ENCODE measurements around the gene LRRK1. TPM values are rescaled to one million over a fixed set of nuclear protein-coding genes. Genes with fewer than 3 reads are reported as not detected.
"Not testable (repeated sequence)": the region's sequence is repeated elsewhere in the genome, so short reads cannot be mapped to it uniquely, and the experiment has no call there.

LRRK1 gene
- total RNA-seq, 1 donor: 5.5 TPM

DNA sequence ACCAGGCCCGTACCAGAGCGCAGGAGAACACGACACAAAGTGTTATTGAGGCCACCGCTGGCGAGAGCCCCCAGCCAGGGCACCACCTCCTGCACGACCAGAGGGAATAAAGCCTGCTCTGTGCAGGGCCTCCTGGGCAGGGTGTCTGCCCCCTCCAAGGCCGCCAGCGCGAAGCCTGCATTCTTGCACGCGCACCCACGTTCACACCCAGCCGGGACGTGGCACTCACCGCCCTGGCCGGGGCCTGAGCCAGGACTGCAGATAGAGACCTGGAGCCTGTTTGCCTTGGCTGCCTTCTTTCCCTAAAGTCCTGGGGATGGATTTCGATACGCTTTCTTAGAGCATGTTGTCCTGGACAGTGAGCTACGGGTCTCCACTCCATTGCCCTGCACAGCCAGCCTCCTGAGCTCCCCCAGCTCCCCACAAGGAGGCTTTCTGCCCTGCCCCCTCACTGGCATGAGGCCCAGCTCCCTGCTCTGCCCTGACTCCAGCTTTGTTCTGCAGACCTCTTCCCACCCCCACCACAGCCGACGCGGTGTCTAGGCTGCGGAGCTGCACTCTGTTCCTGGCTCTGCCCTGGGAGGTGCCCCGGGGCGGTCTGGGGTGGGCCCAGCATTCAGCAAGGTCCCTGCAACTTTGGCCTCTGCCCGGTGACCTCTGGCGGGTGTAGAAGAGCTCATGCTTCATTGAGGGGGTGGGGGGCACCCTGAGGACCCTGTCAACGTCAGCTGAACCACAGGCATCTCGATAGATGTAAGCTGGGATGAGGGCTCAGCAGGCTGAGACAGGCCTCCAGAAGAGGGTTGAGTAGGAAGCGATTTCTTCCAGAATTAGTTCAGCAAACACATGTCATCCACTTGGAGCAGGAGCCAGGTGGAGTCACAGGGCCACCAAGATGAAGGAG lies 145.0 kb downstream of the LRRK1 start:
- no peak overlapping the region for H3K4me3 ChIP-seq (ENCODE audit: low read length)
- H3K27me3 ChIP-seq (ENCODE audit: insufficient read depth, low read length): no peaks in the 10 kb centered on the region
- no peaks in the 10 kb centered on the region for H3K4me1 ChIP-seq (ENCODE audit: insufficient read depth, low read length)
- H3K9me3 ChIP-seq (ENCODE audit: low read depth, low read length): no peaks in the 10 kb centered on the region

DNA sequence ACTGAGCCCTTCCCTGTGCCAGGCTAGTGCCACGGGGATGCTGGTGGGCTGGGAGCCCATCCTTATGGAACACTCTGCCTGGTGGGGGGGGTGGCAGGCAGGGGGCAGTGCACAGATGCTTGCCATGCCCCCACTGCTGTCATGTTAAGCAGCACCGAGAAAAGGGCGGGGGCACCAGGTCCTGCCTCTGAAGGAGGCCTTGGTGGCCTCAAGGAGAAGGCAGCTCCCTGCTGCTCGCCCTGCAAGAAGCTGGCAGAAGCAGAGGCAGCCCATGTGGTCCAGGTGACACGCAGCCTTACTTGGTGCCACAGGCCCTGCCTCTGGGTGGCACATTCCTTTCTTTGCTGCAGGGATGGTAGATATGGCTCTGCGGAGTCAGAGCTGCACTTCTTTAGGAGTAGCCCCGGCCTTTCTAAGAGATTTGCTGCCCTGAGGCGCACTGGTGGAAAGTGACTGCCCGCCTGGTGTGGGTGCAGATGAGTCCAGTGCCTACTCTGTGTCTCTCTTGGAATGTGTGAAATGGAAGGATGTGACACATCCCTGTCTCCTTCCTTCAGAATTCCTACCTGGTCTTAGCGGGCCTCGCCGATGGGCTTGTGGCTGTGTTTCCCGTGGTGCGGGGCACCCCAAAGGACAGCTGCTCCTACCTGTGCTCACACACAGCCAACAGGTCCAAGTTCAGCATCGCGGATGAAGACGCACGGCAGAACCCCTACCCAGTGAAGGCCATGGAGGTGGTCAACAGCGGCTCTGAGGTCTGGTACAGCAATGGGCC lies 145.8 kb downstream of the LRRK1 start:
- Histone ChIP-seq H3K9me3 (ENCODE audit: low read depth, low read length) (no peaks in the 10 kb centered on the region), H3K4me3 (ENCODE audit: low read length) (no peak overlapping the region), H3K27me3 (ENCODE audit: insufficient read depth, low read length) (no peaks in the 10 kb centered on the region), H3K4me1 (ENCODE audit: insufficient read depth, low read length) (no peaks in the 10 kb centered on the region)

DNA sequence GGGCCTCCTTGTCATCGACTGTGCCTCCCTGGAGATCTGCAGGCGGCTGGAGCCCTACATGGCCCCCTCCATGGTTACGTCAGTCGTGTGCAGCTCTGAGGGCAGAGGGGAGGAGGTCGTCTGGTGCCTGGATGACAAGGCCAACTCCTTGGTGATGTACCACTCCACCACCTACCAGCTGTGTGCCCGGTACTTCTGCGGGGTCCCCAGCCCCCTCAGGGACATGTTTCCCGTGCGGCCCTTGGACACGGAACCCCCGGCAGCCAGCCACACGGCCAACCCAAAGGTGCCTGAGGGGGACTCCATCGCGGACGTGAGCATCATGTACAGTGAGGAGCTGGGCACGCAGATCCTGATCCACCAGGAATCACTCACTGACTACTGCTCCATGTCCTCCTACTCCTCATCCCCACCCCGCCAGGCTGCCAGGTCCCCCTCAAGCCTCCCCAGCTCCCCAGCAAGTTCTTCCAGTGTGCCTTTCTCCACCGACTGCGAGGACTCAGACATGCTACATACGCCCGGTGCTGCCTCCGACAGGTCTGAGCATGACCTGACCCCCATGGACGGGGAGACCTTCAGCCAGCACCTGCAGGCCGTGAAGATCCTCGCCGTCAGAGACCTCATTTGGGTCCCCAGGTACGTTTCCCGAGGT lies 146.5 kb downstream of the LRRK1 start:
- no peaks in the 10 kb centered on the region for H3K9me3 ChIP-seq (ENCODE audit: low read depth, low read length)
- H3K4me3 ChIP-seq (ENCODE audit: low read length): no peak overlapping the region
- H3K4me1 ChIP-seq (ENCODE audit: insufficient read depth, low read length): peaks cover 4% of the 10 kb centered on the region
- H3K27me3 ChIP-seq (ENCODE audit: insufficient read depth, low read length): no peaks in the 10 kb centered on the region

DNA sequence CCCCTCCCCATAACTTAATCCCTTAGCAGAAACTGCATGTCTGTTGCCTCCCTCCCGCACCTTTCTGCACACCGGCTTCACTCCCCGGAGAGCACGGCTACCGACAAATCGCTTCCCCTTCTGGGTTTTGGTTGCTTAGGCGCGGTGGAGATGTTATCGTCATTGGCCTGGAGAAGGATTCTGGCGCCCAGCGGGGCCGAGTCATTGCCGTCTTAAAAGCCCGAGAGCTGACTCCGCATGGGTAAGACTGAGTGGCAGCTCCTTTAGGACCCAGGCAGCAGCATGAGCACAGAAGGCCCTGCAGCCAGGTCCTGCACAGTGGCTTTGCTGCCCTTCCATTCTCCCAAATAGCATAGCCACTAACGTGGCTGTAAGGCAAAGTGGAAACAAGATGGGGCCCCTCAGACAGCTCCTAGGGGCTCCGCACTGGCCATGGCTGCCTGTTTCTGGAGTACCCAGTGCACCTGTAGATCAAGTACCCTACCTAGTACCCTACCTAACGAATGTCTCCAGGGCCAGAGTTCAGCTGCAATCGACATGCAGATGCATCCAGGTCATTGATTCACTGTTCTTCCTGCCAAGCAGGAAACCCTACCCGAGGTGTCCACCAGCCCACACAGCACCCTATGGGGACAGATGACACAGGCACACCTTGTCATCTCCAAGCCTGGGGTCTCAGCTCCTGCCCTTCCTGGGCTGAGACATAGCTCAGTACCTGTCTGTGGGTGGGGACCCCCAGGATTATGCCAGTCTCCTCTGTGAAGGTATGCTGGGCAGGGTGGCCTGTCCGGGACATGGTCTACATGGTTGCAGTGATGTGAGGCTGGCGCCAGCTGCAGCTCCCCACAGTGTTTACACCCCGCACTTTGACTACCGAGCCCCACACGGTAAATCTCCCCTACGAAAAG lies 147.6 kb downstream of the LRRK1 start:
- Histone ChIP-seq H3K4me3 (ENCODE audit: low read length) (no peak overlapping the region), H3K9me3 (ENCODE audit: low read depth, low read length) (no peaks in the 10 kb centered on the region), H3K4me1 (ENCODE audit: insufficient read depth, low read length) (peaks cover 4% of the 10 kb centered on the region), H3K27me3 (ENCODE audit: insufficient read depth, low read length) (no peaks in the 10 kb centered on the region)

- H3K9me3 ChIP-seq (ENCODE audit: low read depth, low read length): no peaks in the 10 kb centered on the region
- no peaks in the 10 kb centered on the region for H3K27me3 ChIP-seq (ENCODE audit: insufficient read depth, low read length)
- no peak overlapping the region for H3K4me3 ChIP-seq (ENCODE audit: low read length)
- peaks cover 4% of the 10 kb centered on the region for H3K4me1 ChIP-seq (ENCODE audit: insufficient read depth, low read length)
These were observed 148.7 kb downstream of the LRRK1 start for GRCh38 chr15:101067660-101068522.

DNA sequence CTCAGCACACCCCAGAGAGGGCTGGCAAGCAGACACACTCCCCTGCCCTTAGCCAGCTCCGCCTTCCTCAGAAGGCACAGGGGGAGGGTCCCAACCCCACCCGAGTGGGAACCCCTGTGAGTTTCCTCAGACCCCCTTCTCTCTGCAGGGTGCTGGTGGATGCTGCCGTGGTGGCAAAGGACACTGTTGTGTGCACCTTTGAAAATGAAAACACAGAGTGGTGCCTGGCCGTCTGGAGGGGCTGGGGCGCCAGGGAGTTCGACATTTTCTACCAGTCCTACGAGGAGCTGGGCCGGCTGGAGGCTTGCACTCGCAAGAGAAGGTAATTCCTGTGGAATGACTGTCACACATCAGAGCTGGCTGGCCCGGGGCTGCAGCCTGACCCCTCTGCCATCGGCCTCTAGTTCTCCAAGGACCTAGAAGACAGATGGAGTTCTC lies 149.4 kb downstream of the LRRK1 start:
- H3K4me3 ChIP-seq (ENCODE audit: low read length): no peak overlapping the region
- H3K9me3 ChIP-seq (ENCODE audit: low read depth, low read length): no peaks in the 10 kb centered on the region
- H3K4me1 ChIP-seq (ENCODE audit: insufficient read depth, low read length): peaks cover 4% of the 10 kb centered on the region
- H3K27me3 ChIP-seq (ENCODE audit: insufficient read depth, low read length): no peaks in the 10 kb centered on the region

DNA sequence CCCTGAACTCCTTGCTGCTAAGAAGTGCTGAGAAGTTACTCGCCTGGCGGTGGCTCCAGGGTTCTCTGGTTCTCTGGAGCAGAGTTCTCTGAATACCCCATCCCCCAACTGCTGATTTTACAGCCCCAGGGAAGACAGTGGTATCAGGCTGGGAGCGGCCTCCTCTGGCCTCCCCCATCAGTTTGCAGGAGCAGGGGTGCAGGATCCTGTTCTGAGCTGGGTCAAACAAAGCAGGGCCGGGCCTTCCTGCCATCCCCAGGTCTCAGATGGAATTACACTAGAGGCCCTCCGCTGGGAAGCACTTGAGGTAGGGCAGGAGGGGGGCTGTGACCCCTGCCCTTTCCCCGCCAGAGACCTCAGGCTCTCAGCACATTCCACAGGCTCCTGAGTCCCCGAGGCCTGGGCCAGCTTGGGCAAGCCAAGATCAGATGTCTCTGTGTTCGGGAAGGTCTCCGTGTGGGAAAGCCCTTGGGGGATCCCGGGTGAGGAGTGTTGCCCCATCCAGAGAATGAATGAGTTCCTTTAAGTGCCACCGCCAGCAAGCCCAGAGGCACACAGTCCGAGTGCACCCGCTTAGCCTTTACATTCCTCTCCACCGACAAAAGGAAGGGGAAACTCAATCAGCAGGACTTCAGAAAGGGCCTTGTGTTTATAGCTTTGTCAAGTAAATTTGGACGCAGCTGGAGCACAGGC lies 149.9 kb downstream of the LRRK1 start:
- peaks cover 4% of the 10 kb centered on the region for H3K4me1 ChIP-seq (ENCODE audit: insufficient read depth, low read length)
- no peaks in the 10 kb centered on the region for H3K27me3 ChIP-seq (ENCODE audit: insufficient read depth, low read length)
- H3K9me3 ChIP-seq (ENCODE audit: low read depth, low read length): no peaks in the 10 kb centered on the region
- H3K4me3 ChIP-seq (ENCODE audit: low read length): no peak overlapping the region

DNA sequence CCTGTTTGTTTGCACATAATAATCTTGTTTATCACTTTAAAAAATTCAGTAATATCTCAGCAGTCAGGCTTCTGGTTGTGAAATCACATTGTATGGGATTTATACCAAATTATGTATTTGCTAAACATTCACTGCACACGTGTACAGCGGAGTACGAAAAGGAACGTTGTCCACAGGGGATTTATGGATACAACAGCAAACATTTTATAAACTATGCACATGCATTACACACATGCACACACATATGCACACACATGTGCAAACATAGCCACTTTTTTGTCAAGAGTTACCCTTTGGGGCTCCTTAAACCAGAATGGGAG lies 150.5 kb downstream of the LRRK1 start:
- Histone ChIP-seq H3K9me3 (ENCODE audit: low read depth, low read length) (no peaks in the 10 kb centered on the region), H3K4me3 (ENCODE audit: low read length) (no peak overlapping the region), H3K4me1 (ENCODE audit: insufficient read depth, low read length) (peaks cover 4% of the 10 kb centered on the region), H3K27me3 (ENCODE audit: insufficient read depth, low read length) (no peaks in the 10 kb centered on the region)

DNA sequence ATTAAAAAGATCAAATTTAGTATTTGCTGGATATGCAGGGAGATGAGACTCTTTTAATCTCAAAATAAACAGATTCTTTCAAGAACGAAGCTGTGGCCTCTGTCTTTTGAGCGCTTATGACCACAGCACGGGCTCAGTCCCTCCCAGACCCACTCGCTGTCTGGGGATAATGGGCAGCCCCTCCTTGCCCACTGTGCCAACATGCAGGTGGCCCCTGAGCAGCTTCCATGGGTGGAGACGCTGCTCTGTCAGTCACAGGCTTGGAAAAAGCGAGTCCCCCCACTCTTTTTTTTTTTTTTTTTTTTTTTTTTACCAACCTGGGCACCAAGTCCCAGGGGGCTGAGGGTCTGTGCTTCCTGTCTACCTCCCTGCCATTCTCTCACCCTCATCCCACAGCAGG lies 150.9 kb downstream of the LRRK1 start:
- Histone ChIP-seq H3K4me1 (ENCODE audit: insufficient read depth, low read length) (peaks cover 4% of the 10 kb centered on the region), H3K9me3 (ENCODE audit: low read depth, low read length) (no peaks in the 10 kb centered on the region), H3K4me3 (ENCODE audit: low read length) (no peak overlapping the region), H3K27me3 (ENCODE audit: insufficient read depth, low read length) (no peaks in the 10 kb centered on the region)

GRCh38 chr15:101070502-101071273 lies 151.5 kb downstream of the LRRK1 start:
- no peaks in the 10 kb centered on the region for H3K27me3 ChIP-seq (ENCODE audit: insufficient read depth, low read length)
- H3K4me3 ChIP-seq (ENCODE audit: low read length): no peak overlapping the region
- no peaks in the 10 kb centered on the region for H3K9me3 ChIP-seq (ENCODE audit: low read depth, low read length)
- peaks cover 4% of the 10 kb centered on the region for H3K4me1 ChIP-seq (ENCODE audit: insufficient read depth, low read length)

- H3K4me1 ChIP-seq (ENCODE audit: insufficient read depth, low read length): peaks cover 4% of the 10 kb centered on the region
- no peak overlapping the region for H3K4me3 ChIP-seq (ENCODE audit: low read length)
- no peaks in the 10 kb centered on the region for H3K9me3 ChIP-seq (ENCODE audit: low read depth, low read length)
- H3K27me3 ChIP-seq (ENCODE audit: insufficient read depth, low read length): no peaks in the 10 kb centered on the region
These were observed 152.5 kb downstream of the LRRK1 start for GRCh38 chr15:101071651-101072050.

DNA sequence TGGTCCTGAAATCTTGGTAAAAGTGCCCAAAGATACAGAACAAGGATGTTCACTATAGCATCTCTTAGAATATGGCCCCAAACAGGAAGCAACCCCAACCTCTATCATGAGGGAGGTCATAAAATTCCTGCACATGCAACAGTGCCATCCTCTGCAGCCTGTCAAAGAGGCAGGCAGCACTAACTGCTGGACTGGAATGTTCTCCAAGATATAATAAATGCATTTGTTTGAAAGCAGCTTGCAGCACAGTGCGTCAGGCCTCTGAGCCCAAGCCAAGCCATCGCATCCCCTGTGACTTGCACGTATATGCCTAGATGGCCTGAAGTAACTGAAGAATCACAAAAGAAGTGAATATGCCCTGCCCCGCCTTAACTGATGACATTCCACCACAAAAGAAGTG lies 153.1 kb downstream of the LRRK1 start:
- not testable (repeated sequence) for H3K4me1 ChIP-seq (ENCODE audit: insufficient read depth, low read length); H3K27me3 ChIP-seq (ENCODE audit: insufficient read depth, low read length); H3K9me3 ChIP-seq (ENCODE audit: low read depth, low read length); H3K4me3 ChIP-seq (ENCODE audit: low read length)
